GM21529 (cell line): Measurements from ENCODE around the gene OR51G1.
"Not testable (repeated sequence)": the region's sequence is repeated elsewhere in the genome, so short reads cannot be mapped to it uniquely, and the experiment has no call there.

Experiments used
- ATAC-seq: cut with Tn5 transposase; IDR thresholded peaks from one replicate; pipeline ENCODE4 v1.9.1; 2021; ENCODE audit not compliant: unreplicated experiment

The OR51G1 gene, protein sequence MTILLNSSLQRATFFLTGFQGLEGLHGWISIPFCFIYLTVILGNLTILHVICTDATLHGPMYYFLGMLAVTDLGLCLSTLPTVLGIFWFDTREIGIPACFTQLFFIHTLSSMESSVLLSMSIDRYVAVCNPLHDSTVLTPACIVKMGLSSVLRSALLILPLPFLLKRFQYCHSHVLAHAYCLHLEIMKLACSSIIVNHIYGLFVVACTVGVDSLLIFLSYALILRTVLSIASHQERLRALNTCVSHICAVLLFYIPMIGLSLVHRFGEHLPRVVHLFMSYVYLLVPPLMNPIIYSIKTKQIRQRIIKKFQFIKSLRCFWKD

DNA sequence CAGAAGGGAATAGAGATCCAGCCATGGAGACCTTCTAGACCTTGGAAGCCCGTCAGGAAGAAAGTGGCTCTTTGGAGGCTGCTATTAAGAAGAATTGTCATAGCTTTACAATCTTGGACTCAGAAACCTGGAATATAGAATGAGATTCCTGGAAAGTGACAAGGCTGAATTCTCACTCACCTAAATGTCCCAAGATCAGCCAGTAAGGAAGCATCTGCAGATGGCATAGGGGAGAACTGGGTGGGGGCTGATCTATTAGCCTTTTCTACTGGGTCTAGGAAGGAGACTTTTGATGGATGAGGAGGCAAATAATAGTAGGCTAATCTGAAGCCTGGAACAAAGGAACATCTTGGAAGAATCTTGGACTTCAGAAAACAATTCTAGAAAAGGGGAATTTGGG is at the start of gene OR51G1:
TSS of gene OR51G1 (minus strand) at position 101 of the 400 bp plus-strand sequence. CDS start at position 101, 0 bp downstream.
- ATAC-seq: no peak

DNA sequence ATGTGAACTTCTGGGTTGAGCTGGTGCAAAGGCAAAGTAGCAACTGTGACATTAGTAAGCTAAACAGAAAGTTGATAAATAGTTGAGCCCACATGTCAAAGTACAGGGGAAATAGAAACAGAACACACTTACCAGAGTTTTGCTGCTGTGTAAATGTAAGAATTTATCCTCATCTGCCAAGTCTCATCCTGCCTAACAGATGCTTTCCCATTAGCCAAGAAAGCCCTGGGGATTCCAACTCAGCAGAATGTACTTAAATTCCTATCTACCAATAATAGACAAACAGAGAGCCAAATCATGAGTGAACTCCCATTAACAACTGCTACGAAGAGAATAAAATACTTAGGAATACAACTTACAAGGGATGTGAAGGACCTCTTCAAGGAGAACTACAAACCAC is 38.7 kb upstream of the OR51G1 start:
- no peak for ATAC-seq

DNA sequence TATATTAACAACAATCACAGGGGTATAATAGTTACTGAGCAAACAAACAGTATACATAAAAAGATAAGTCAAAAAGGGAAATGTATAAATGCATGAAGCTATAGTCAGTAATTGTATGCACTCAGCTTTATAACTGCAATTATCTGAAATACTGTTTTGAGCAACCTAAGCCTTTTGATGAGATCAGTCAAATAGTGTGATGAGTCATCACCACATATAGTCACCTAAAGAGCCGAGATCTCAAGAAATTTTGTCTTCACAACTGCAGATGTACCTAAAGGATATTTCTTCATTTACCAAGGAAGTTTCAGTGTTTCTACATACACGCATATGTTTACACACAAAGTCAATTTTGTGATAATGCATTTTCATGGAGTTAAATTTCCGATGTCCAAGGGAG is 36.7 kb upstream of the OR51G1 start:
- ATAC-seq: no peak

DNA sequence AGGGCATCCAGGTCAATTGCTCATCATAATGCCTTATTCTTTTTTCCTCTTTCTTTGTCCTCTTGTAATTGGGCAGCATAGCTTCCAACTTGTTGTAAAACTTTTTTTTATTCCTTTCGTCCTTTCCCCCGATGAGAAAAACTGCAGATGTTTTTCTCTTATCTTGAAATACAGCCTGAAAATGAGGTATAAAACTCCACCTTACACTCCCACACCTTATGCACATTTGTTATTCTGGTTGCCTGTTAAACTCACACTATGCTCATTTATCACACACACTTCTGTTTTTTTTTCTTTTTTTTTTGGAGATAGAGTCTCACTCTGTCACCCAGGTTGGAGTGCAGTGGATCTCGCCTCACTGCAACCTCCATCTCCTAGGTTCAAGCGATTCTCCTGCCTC is 33.3 kb upstream of the OR51G1 start:
- ATAC-seq: no peak

DNA sequence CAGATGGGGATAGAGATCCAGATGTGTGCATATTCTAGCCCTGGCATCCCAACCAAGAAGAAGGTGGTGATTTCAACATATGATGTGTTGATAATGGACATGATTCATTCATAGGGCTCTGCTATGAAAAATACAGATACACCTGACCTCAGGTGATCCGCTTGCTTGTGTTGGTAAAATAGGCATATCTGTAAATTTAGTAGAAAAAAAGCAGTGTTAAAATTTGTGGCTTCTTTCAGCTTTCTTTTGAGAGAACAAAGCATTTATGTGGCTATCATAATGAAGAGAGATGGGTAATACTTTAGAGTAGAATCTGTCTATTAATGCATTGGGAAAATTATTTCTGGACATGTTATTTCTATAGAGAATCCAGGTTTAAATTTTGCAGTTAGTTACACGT is 31.5 kb upstream of the OR51G1 start, which contains the start of gene OR51A2:
TSS of gene OR51A2 (minus strand) at position 101 of the 400 bp plus-strand sequence. CDS start at position 101, 0 bp downstream.
- not testable (repeated sequence) for ATAC-seq

DNA sequence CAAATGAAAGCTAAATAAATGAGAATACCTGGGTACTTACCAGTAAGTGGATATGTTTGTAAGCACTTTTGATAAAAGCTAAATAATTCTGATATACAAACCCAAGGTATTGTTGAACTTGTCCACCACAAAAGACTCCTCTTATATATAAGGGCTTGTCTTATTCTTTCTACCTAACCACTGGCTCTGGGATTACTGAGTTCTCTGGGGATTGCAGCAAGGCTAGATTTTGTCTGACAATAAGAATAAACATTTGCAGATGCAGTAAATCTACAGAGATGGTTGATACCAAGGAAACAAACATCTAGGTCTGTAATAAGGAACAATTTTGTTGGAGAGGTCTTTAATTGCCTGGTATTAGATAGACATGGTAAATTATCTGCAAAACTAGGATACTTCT is 23.4 kb upstream of the OR51G1 start, which contains the start of gene OR51A4:
TSS of gene OR51A4 (minus strand) at position 101 of the 400 bp plus-strand sequence. CDS start 505 bp downstream, outside the sequence.
- ATAC-seq: no peak

DNA sequence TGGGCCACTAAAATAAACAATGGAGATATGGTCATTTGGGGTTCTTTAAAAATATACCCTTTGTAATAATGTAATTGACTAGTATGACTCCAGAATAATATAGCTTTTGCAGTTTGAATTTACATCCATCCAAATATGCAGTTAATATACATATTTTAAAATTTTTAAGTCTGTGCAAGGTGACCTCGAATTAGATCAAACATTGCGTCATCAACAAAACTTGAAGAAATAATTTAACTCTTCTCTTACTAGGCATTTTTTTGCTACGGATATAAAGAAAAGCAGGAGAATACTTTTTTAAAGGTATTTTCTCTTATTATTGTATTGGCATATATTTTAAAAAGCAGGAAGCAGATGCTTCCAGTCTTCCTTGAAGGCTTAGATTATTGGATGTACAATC is 12.6 kb upstream of the OR51G1 start:
- ATAC-seq: no peak

DNA sequence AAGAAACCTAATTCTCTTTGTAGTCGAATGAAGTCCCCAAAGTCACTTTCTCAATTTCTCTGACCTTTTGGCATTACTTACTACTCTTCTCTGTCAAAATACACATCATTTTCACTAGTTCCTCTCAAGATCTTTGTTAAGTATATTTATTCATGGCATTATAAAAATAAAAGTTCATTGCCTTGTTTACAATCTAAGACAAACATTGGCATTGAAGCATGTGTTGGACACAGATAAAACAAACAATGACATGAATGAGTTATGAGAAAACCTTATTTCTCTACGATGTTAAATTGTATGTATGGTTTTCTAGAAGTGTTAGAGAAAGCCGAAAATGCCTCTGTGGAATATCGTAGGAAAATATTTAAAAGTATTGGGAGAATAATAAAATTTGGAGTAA is 8.6 kb upstream of the OR51G1 start:
- no peak for ATAC-seq

DNA sequence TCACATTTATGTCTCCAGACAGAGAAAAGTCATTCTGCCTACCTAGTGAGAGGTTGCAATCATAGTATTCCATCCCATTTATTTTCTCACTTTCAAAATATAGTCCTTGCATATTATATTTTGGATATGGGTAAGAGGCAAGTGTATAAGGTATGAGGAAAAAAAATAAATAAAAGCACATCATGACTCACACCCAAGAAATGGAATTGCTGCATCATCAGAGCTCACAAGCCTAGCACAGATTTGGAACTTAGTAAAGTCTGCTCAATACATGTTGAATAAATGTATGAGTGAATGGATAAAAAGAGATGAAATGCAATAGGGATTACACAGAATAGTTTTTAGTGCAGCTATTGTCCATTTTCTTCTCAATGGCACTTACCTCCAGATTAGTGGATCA is 2.5 kb upstream of the OR51G1 start:
- no peak for ATAC-seq

DNA sequence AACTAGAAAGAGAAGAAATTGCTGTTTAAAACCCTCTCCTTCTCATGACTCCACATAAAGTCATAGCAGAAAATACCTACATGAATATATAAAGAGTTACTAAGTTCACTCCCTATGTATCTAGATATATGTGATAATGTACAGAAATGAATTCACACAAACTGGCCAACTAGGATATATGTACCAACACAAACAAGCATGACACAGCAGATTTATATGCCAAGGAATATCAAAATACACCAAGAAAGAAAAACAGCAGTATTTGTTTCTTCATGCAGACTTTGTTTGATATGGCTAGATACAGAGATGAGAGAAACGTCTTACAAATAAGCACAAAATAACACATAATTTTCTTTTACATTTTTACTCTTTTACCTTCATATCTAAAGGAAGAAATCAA is 1.8 kb downstream of the OR51G1 start:
- no peak for ATAC-seq

DNA sequence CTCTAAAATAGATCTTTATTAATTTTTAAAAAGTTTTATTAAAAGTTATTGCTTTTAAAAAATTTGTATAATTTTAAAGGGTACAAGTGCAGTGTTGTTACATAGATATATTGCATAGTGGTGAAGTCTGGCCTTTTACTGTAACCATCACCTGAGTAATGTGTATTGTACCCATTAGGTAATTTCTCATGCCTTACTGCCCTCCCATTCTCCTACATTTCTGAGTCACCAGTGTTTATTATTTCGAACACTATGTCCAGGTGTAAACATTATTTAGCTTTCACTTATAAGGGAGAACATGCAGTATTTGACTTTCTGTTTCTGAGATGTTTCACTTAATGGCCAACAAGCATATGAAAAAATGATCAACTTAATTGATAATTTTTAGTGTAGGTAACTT is 2.3 kb downstream of the OR51G1 start:
- ATAC-seq: no peak

DNA sequence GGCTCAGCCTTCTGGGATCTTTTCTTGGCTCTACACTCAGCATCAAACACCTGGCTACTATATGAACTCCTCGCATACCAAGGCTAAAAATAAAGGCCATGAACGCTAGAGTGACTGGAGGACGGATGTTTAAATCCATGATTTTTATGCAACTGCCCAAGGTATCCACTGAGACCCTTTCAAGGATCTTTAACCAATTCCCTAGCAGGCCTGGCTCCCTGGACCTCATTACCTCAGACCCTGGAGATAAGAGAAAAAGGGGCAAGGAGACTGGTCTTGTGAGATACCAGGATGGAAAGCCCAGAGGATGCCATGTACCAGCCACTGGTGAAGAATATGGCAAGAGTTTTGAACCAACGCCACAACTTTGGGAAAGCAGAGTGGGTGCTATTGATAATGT is 4.9 kb downstream of the OR51G1 start, which contains the start of gene OR51G2:
TSS of gene OR51G2 (minus strand) at position 101 of the 400 bp plus-strand sequence. CDS start 3,687 bp downstream, outside the sequence.
- no peak for ATAC-seq

DNA sequence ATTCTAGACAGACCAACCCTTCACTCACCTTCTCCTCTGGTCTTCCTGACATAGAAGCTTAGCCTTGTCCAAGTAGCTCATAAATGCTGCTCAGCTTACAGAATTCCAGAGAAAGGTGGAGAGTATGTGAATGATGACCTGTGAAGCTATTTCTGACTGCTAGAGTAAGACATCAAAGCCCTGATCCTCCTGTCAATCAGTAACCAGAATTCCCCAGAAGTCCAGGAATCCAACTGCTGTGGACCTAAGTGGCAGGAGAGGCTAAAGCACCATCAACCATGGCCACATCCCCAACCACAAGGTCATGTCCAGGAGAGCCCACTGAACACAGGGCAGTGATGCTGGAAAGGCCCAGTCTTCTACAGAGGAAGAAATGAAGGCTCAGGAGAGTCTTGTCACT is 7.6 kb downstream of the OR51G1 start:
- no peak for ATAC-seq

DNA sequence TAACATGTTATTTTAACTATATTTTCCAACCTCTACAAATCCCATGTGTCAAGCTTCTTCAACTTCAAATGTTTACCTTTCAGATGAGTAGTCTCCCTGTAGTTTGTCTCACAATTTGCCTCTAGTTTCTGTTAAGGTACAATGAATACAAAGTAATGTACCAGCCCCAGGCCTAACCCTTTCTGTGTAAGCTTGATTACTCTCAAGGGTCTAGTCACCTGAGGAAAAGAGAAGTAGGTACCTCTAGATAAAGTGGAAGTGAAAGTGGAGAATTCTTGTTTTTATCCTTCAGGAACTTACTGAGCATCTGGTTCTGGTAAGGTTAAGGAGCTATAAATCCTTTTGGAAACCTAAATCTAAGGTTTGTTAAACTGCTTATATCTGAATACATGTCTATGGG is 20.7 kb downstream of the OR51G1 start, which contains the start of gene OR51A7:
TSS of gene OR51A7 (plus strand) at position 300 of the 400 bp plus-strand sequence. CDS start 3,587 bp downstream, outside the sequence.
- no peak for ATAC-seq

DNA sequence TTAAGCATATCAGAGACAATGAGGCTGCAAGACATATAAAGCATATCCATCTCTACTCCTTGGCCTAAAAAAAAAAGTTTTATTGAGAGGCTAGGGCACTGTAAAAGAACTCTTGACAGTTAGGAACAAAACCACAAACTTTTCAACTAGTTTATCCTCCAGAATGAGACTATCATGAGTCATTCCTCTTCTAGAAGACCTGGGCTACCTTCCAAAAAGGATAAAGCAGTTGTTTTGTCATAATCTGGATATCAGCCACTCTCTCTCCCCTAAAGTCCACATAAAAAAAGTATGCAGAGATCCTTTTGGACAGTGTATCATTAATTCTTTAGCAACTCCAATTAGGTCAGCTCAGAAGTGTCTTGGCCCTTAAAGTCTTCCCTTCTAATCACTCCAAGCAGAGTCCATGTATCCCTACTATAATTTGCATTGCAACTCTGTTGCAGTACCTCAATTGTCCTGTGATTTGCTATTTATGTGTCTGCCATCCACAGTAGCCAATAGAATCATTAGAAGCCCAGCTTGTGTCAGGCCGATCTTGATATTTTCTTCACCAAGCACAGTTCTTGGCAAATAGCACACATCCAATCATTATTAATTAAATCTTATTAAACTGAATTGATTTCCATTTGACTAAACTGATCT is 32.0 kb downstream of the OR51G1 start:
- no peak for ATAC-seq

DNA sequence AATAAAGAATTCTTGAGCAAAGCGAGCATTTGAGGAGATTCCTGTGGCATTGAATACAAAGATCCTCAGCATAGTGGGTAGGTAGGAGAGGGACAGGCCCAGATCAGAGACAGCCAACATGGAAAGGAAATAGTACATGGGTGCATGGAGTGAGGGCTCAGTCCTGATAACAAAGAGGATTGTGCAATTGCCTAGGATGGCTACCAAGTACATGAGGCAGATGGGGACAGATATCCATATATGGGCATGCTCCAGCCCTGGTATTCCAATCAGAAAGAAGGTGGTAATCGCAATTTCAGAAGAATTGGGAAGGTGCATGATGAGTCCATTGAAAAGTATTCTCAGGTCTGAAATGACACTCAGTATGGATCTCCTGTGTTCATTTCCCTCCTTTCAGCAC is 33.9 kb downstream of the OR51G1 start:
- no peak for ATAC-seq

DNA sequence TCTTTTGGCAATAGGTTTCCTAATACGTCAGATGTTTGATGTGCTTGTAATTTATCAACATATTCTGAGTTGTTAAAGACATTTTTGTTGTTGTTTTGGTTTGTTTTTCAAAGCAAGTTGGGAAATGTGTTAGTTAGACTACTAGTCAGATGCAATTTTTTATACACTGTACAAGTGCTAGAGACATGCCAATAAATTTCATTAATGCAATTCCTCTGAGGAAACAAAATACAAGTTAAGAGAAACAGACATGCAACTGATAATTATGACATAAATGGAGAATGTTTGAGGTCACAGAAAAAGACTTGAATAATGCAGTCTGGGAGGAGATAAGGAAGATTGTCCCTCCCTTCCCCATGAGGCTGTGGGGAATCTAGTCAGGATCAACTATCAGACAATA is 36.5 kb downstream of the OR51G1 start:
- no peak for ATAC-seq

DNA sequence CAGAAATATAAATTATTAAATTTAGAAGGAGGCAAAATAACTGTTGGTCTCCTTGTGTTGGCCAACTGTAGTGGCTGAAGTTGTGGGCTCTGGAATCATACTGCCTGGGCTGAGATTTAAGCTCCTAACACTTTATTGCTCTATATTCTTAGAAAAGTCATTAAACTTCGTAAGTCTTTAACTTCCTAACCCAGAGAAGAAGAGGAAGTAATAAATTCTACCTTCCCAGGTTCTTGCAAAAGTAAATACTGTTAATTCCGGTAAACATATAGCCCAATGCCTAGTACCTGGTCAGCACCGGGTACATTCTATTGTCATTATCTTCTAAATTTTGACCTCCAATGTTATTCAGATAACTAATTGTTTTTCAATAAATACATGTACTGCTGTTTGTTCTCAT is 38.0 kb downstream of the OR51G1 start:
- no peak for ATAC-seq

DNA sequence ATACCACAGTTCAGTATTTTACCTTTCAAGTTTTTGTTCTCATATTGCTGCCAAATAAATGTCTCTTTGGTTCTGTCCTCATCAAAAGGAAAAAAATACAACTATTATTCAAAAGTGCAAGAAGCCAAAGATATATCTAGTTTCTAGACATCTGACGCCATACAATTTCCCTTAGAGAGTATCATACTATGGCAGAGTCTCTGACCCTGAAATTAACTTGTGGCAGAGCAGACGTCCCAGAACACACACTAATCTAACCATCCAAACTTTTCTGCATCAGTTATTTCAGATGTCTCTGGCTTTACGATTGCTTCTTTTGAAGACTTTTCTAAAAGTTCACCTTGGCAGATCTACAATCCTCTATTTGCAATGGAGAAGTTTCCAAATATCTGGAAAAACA is 39.8 kb downstream of the OR51G1 start:
- no peak for ATAC-seq

DNA sequence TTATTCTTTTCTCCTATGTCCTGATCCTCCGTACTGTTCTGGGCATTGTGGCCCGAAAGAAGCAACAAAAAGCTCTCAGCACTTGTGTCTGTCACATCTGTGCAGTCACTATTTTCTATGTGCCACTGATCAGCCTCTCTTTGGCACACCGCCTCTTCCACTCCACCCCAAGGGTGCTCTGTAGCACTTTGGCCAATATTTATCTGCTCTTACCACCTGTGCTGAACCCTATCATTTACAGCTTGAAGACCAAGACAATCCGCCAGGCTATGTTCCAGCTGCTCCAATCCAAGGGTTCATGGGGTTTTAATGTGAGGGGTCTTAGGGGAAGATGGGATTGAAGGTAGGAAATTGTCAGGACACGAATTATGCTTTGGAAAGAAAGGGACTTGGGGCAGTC is 41.6 kb downstream of the OR51G1 start:
- no peak for ATAC-seq

DNA sequence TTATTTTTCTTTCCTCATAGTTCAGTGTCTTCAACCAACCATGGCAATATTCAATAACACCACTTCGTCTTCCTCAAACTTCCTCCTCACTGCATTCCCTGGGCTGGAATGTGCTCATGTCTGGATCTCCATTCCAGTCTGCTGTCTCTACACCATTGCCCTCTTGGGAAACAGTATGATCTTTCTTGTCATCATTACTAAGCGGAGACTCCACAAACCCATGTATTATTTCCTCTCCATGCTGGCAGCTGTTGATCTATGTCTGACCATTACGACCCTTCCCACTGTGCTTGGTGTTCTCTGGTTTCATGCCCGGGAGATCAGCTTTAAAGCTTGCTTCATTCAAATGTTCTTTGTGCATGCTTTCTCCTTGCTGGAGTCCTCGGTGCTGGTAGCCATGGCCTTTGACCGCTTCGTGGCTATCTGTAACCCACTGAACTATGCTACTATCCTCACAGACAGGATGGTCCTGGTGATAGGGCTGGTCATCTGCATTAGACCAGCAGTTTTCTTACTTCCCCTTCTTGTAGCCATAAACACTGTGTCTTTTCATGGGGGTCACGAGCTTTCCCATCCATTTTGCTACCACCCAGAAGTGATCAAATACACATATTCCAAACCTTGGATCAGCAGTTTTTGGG is 42.2 kb downstream of the OR51G1 start, which contains the start of gene OR51T1:
TSS of gene OR51T1 (plus strand) at position 41 of the 641 bp plus-strand sequence. CDS start at position 41, 0 bp downstream.
- no peak for ATAC-seq

DNA sequence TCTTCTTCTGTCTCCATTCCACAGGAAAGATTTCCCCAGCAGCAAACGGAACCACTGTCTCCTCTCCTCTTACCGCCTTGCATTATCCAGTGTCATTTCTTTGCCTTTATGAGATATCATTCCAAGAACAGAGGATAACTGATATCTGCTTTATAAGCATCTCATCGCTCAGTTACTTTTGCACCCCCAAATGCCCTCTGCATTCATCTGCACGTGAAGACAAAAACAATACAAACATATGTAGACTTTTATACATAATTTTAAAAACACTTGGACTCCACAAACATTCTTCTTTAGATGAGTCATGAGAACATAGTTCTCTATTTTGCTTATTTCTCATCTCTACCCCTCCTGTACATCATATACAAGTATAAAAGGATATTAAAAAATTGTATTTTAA is 43.0 kb downstream of the OR51G1 start:
- ATAC-seq: no peak
